Ovary (tissue), 3 donors: ENCODE data around the gene COL4A1.

ENCODE experiments used
- CTCF ChIP-seq, 3 donors: fragments of 450-650 bp in 2 of 3; fragments of 200-600 bp in 1 of 3; IDR thresholded peaks; one replicate each; pipeline versions ENCODE4 v1.5.1 to v1.8.0; 2016 to 2022; ENCODE audit warnings: antibody characterized with exemption in 3 of 3, mild to moderate bottlenecking in 1 of 3
- EP300 ChIP-seq: sonication (generic); formaldehyde crosslinking; IDR thresholded peaks from one replicate; pipeline ENCODE4 v1.6.1; 2017; ENCODE audit warnings: antibody characterized with exemption
- POLR2A ChIP-seq: fragments of 450-650 bp; IDR thresholded peaks from one replicate; pipeline ENCODE4 v1.6.1; 2017; ENCODE audit warnings: antibody characterized with exemption, mild to moderate bottlenecking, moderate library complexity
- donor health status: DM: no; HTN: no; CAD: no.

- TF ChIP-seq CTCF (IDR thresholded peaks at IDR 0.05) (no peak), POLR2A (no peak), EP300 (no peak)
Observed at GRCh38 chr13:110216006-110216397, 91.0 kb downstream of the COL4A1 start.
